Testis (tissue), 3 donors: ENCODE measurements around the gene ZNF438. TPM values are rescaled to one million over a fixed set of nuclear protein-coding genes. Genes with fewer than 3 reads are reported as not detected.

Experiments
- DNase-seq: peaks from one replicate; pipeline ENCODE4 v3.0.0-alpha.2; 2019
- H3K27ac ChIP-seq, 2 donors: fragments of 200-600 bp; sonication (generic); one replicate each; pipeline ENCODE4 v1.5.1; 2019
- H3K27me3 ChIP-seq: fragments of 200-600 bp; sonication (generic); one replicate; pipeline ENCODE4 v1.5.1; 2019
- H3K36me3 ChIP-seq: fragments of 200-600 bp; sonication (generic); one replicate; pipeline ENCODE4 v1.5.1; 2017; ENCODE audit warnings: low read depth; ENCODE audit errors: missing control alignments
- H3K4me1 ChIP-seq: fragments of 200-600 bp; sonication (generic); one replicate; pipeline ENCODE4 v1.5.1; 2019
- H3K4me3 ChIP-seq, 2 donors: fragments of 200-600 bp; sonication (generic); one replicate each; pipeline ENCODE4 v1.5.1; 2017 to 2019
- H3K9me3 ChIP-seq: fragments of 200-600 bp; sonication (generic); one replicate; pipeline ENCODE4 v1.5.1; 2017
- POLR2A ChIP-seq: fragments of 450-650 bp; IDR thresholded peaks from one replicate; pipeline ENCODE4 v1.6.1; 2017; ENCODE audit warnings: antibody characterized with exemption, mild to moderate bottlenecking, moderate library complexity
- WGBS, 2 donors: methylation state at CpG; one replicate each; pipeline ENCODE4 v1.1.5; 2018; 5-methylcytosine and 5-hydroxymethylcytosine counted together
- intact Hi-C: fragments of 100-400 bp; cut with DNase I; formaldehyde crosslinking; loops from one replicate; pipeline ENCODE4 v1.15.1; 2023; ENCODE audit warnings: low total_unique reads
- polyA plus RNA-seq: library from polyadenylated mRNA; stranded (reverse); fragments of 350-450 nt; fragmentation: Illumina TruSeq; extraction: RNeasy Lipid Tissue Mini Kit (QIAGEN cat#74804); gene quantifications from one replicate; pipeline ENCODE4 v1.2.3, GENCODE V29; 2014; ENCODE audit warnings: low read depth, low replicate concordance; ENCODE audit not compliant: insufficient read depth
- total RNA-seq, 2 donors: library from RNA; depleted of rRNA; stranded (reverse); fragments of >200 nt; gene quantifications; one replicate each; pipeline ENCODE4 v1.2.3, GENCODE V29; 2016
- TF ChIP-seq, protein P1 (sequence below), 3 experiments: fragments of 450-650 bp in 2 of 3; fragments of 200-600 bp in 1 of 3; sonication (generic) in 1 of 3; IDR thresholded peaks; one replicate each; pipeline ENCODE4 v1.5.1; 2016 to 2019; ENCODE audit warnings: antibody characterized with exemption in 3 of 3, mild to moderate bottlenecking in 2 of 3, moderate library complexity in 1 of 3

The ZNF438 gene
- total and polyA plus RNA-seq, 3 donors from 2014 or later = 15.3 to 17.8 (median 16.2) TPM

- Histone ChIP-seq H3K4me1 (no peaks in the 10 kb centered on the region), H3K4me3 (no peak overlapping the region), H3K27me3 (no peaks in the 10 kb centered on the region), H3K36me3 (no peaks in the 10 kb centered on the region), H3K27ac (no peak overlapping the region), H3K9me3 (no peaks in the 10 kb centered on the region)
- TF ChIP-seq POLR2A = no peak
- TF ChIP-seq, protein P1, sequence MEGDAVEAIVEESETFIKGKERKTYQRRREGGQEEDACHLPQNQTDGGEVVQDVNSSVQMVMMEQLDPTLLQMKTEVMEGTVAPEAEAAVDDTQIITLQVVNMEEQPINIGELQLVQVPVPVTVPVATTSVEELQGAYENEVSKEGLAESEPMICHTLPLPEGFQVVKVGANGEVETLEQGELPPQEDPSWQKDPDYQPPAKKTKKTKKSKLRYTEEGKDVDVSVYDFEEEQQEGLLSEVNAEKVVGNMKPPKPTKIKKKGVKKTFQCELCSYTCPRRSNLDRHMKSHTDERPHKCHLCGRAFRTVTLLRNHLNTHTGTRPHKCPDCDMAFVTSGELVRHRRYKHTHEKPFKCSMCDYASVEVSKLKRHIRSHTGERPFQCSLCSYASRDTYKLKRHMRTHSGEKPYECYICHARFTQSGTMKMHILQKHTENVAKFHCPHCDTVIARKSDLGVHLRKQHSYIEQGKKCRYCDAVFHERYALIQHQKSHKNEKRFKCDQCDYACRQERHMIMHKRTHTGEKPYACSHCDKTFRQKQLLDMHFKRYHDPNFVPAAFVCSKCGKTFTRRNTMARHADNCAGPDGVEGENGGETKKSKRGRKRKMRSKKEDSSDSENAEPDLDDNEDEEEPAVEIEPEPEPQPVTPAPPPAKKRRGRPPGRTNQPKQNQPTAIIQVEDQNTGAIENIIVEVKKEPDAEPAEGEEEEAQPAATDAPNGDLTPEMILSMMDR (IDR thresholded peaks at IDR 0.05) = no peak
- WGBS, 2 donors = 81 to 87% methylated on average over 1 of the region's 1 CpG
- intact Hi-C loops = no loop called here
- no peak for DNase-seq
Observed at GRCh38 chr10:30897547-30897946, 134.1 kb downstream of the ZNF438 start.

DNA sequence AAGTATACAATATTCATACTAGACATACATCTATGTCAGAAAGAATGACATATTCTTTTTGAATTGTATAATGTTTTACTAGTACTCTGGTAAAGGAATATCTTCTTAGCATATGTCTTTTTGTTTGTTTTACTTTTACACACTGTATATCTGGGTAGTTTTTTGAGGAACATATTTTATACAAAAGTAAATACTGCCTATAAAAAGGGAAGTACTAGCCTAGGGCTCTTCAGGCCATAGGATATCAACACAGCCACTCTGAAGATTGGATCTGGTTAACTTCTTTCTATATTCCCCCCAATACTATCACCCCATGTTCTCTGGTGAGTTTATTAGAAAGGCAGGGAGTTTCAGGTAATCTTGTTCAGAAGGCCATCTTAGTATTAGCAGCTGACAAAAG lies 134.6 kb downstream of the ZNF438 start:
- H3K4me3 ChIP-seq = no peak overlapping the region
- H3K27me3 ChIP-seq = no peaks in the 10 kb centered on the region
- DNase-seq = no peak
- H3K4me1 ChIP-seq = no peaks in the 10 kb centered on the region
- H3K36me3 ChIP-seq = no peaks in the 10 kb centered on the region
- no peak overlapping the region for H3K27ac ChIP-seq
- intact Hi-C loops = no loop called here
- TF ChIP-seq, protein P1 (IDR thresholded peaks at IDR 0.05) = no peak
- no peak for TF ChIP-seq POLR2A
- no peaks in the 10 kb centered on the region for H3K9me3 ChIP-seq

GRCh38 chr10:30894221-30894620 lies 137.4 kb downstream of the ZNF438 start:
- WGBS, 2 donors = 76 to 79% methylated on average over 5 of the region's 5 CpGs
- no peaks in the 10 kb centered on the region for H3K27me3 ChIP-seq
- no peak overlapping the region for H3K4me3 ChIP-seq
- TF ChIP-seq POLR2A = no peak
- TF ChIP-seq, protein P1 (IDR thresholded peaks at IDR 0.05) = no peak
- H3K4me1 ChIP-seq = no peaks in the 10 kb centered on the region
- no peaks in the 10 kb centered on the region for H3K36me3 ChIP-seq
- no peaks in the 10 kb centered on the region for H3K9me3 ChIP-seq
- DNase-seq = no peak
- intact Hi-C loops = no loop called here
- no peak overlapping the region for H3K27ac ChIP-seq

- intact Hi-C loops = no loop called here
- H3K4me3 ChIP-seq = no peak overlapping the region
- H3K36me3 ChIP-seq = no peaks in the 10 kb centered on the region
- H3K9me3 ChIP-seq = no peaks in the 10 kb centered on the region
- H3K27me3 ChIP-seq = no peaks in the 10 kb centered on the region
- no peak for TF ChIP-seq POLR2A
- TF ChIP-seq, protein P1 (IDR thresholded peaks at IDR 0.05) = no peak
- WGBS, 2 donors = 81 to 88% methylated on average over 1 of the region's 1 CpG
- no peak for DNase-seq
- no peak overlapping the region for H3K27ac ChIP-seq
- no peaks in the 10 kb centered on the region for H3K4me1 ChIP-seq
Observed at GRCh38 chr10:30893208-30893607, 138.5 kb downstream of the ZNF438 start.

GRCh38 chr10:30887839-30888238 lies 143.8 kb downstream of the ZNF438 start:
- WGBS, 2 donors = 97 to 100% methylated on average over 1 of the region's 1 CpG
- H3K36me3 ChIP-seq = no peaks in the 10 kb centered on the region
- no peak overlapping the region for H3K4me3 ChIP-seq
- TF ChIP-seq, protein P1 (IDR thresholded peaks at IDR 0.05) = no peak
- no peak for TF ChIP-seq POLR2A
- no peak overlapping the region for H3K27ac ChIP-seq
- intact Hi-C loops = no loop called here
- H3K27me3 ChIP-seq = no peaks in the 10 kb centered on the region
- H3K4me1 ChIP-seq = no peaks in the 10 kb centered on the region
- no peaks in the 10 kb centered on the region for H3K9me3 ChIP-seq
- DNase-seq = no peak
